Activated CD4-positive, alpha-beta T cell treated with anti-CD3 and anti-CD28 coated beads, Interleukin-2, amount 50 U/mL, for 1 hour (primary cell): Measurements from ENCODE around the gene CDK3.
"Not testable (repeated sequence)": the region's sequence is repeated elsewhere in the genome, so short reads cannot be mapped to it uniquely, and the experiment has no call there.

Source experiments
- DNase-seq: peaks from one replicate; pipeline ENCODE4 v3.0.0-alpha.2; 2020

Gene CDK3

DNA sequence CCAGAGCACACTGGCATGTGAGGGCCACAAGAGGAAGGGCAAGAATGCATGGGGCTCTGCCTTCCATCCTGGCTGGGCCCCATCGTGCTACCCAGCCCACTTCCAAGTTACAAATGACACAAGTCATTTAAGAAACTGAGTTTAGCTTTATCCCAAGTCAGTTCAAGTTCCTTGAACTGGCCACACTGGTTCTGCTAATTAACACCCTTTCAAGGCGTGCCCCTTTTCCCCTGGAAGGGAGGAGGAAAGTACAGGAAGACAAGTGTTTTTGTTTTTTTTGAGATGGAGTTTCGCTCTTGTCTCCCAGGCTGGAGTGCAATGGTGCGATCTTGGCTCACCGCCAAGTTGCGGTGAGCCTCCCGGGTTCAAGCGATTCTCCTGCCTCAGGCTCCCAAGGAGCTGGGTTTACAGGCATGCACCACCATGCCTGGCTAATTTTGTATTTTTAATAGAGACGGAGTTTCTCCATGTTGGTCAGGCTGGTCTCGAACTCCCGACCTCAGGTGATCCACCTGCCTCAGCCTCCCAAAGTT, 43.9 kb downstream of the CDK3 start:
- not testable (repeated sequence) for DNase-seq

GRCh38 chr17:76046064-76046463, 45.4 kb downstream of the CDK3 start:
- no peak for DNase-seq

DNA sequence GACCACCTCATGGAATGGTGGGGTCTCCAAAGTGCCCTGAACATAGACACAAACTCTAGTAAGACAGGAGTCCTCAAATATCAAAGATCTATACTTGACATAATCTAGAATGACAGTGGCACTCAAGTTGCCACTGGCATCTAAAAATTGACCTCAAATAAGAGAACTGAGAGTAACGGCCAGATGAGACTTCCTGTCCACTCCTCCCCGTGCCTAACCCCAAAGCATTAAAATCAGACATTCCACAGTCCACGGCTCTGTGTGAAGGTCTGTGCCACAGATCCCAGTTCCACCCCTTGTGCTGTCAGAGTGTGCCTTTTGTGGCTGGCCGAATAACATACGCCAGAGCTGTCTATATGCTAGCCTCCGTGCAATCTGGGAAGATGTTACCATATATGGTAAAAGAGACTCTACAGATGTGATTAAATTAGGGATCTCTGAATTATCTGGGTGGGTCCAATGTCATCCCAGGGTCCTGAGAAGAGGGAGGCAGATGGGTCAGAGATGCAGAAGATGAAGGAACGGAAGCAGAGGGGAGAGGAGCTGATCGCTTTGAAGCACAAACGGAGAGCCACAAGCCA, 47.5 kb downstream of the CDK3 start:
- no peak for DNase-seq

- DNase-seq, result no peak
Measured at GRCh38 chr17:76048711-76049110, 48.1 kb downstream of the CDK3 start.

- no peak for DNase-seq
Measured at GRCh38 chr17:76049239-76049638, 48.6 kb downstream of the CDK3 start.

- DNase-seq, result no peak
Measured at GRCh38 chr17:76049836-76050537, 49.3 kb downstream of the CDK3 start.

DNA sequence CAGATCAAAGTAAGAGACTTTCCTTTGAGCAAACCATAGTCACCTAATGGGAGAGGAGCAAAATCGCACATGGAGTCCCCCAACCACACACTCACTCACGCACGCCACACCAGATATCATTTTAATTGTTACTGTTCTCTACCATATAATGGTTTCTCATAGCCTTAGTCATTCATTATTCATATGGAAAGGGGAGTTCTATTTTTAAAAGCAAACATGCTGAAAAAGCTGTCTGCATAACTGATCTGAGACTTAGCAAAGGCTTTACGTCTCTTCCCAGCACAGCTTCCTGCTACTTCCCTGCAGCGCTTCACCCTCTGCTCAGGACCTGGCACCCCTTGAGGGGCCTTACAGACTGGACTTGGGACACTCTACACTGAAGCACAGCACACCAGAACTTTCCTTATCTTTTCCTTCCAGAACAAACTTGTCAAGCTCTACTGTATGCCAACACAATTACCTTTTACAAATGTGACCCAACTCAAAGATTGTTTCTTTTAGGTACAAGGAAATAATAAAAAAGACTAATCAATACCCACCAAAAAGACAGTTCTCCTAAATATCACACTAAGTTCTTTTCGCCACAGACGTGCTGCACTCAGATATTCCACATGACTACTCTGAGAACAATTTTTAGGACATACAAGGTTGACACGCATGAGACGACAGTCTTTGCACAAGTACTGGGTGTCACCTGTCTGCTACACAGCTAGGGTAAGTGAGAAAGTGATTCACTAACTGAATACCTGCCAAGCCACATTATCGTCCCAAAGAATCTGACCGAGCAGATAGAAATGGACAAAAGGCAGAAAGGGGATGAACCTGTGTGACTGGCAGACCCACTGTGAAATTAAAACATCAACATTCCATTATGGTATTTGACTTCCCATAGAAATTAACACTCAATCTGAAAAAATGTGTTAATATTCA, 50.1 kb downstream of the CDK3 start:
- DNase-seq, result no peak

DNA sequence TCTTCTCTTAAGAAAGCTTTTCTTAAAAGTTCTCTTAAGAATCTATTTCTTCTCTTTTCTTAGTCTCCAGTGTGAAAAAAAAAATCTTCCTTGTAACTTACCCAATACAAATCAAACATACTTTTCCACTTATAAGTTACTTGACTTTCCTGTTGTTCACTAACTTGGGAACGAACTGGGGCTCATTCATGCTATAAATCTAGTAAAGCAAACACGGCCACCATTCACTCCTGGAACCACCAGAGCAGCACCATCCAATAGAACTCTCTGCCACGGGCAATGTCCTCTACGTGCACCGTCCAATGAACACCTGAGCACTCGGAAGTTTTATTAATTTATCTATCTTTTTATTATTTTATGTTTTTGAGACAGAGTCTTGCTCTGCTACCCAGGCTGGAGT, 50.9 kb downstream of the CDK3 start:
- DNase-seq, result no peak

- DNase-seq, result no peak
Measured at GRCh38 chr17:76053246-76054111, 52.8 kb downstream of the CDK3 start.

- DNase-seq, result no peak
Measured at GRCh38 chr17:76054112-76054476, 53.4 kb downstream of the CDK3 start.
